GM19328 (cell line): ENCODE data around the gene TDRD9.

ENCODE experiments used
- ATAC-seq: cut with Tn5 transposase; IDR thresholded peaks from one replicate; pipeline ENCODE4 v1.9.1; 2021; ENCODE audit warnings: mild to moderate bottlenecking, moderate library complexity; ENCODE audit not compliant: unreplicated experiment

TDRD9 gene

GRCh38 chr14:104100171-104101085, 172.2 kb downstream of the TDRD9 start:
- ATAC-seq = no peak

DNA sequence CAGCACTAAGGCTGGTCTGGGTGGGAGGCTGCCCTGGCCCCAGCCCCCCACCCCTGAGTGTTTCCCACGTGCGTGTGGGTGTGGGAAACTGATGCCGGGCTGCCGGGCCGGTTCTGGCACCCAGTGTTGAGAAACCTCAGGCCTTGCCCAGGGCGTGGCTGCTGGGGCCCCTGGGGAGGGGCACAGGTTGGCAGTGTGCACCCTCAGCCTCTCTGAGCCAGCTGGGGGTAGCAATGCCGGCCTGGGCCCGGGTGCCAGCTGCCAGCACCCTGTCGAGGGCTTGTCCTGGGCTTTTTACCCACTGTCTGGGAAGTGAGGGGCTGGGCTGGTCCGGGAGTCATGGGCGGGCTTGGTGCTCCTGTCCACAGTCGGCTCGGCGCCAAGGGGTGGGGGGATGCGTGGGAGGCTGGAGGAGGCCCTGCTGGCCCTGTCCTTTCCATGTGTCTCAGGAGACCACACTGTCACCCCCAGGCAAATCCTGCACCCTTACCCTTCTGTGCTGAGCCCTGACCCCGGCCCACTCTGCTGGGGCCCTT, 172.9 kb downstream of the TDRD9 start:
- ATAC-seq = no peak

- ATAC-seq = no peak
Measured at GRCh38 chr14:104101651-104102281, 173.5 kb downstream of the TDRD9 start.
